Measurements from ENCODE around the gene EIF2B2. TPM values are rescaled to one million over a fixed set of nuclear protein-coding genes. Genes with fewer than 3 reads are reported as not detected.

The EIF2B2 gene
- 149 and 194 TPM in 2 replicates for total RNA-seq

GRCh38 chr14:75002392-75003249 lies at the start of gene EIF2B2:
TSS of gene EIF2B2 (plus strand) at chr14:75002921. CDS start at chr14:75002991, 70 bp downstream.

DNA sequence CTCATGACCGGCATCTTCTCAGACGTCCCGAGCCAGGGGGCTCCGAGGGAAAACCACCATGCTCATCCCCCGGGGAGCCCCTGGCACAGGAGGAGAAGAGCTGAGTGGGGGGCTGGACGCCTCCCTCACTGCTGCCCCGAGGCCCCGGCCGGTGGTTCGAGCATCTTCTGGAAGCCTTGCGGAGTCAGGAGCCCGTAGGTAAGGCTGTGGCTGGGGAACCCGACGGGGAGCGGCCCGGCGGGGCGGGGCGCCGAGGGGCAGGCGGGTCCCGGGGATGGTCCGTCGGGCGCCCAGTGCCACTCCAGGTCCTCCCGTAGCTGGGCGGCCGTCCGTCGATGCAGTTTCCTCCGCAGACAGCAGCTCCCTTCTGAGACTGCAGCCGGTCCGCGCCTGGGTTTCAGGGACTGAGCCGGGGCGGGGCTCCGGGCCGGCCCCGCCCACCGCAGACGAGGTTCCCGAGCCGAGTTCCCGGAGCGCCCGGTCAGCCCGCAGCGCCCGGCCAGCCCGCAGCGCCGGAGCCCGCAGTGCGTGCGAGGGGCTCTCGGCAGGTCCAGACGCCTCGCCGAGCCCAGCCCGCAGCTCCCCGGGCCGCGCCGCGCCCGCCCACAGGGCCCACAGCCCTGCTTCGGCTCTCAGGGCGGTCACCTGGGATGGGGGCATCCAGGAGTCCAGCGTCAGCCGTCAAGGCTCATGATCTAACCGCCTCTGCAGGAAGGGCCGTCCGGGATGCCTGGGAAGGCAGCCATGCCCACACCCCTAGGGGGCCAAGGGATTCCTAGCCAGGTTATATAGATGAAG lies 47.3 kb upstream of the EIF2B2 start, which contains the start of gene PGF:
Gene PGF, minus strand, starts transcription at position 369 of the 798 bp plus-strand sequence. Its CDS starts 355 bp downstream, at position 14.

GRCh38 chr14:75050852-75051555 lies 48.3 kb downstream of the EIF2B2 start, which contains the start of gene MLH3:
TSS of gene MLH3 (minus strand) at chr14:75051467. CDS start at chr14:75049655, 1,812 bp downstream.

Other genes with a start within 250 kb of the EIF2B2 start
- gene YLPM1, start 239.6 kb upstream of the EIF2B2 start, total RNA-seq, result 19.2 and 24.2 TPM in 2 replicates
- gene PROX2, start 126.8 kb upstream of the EIF2B2 start, total RNA-seq, result not detected in 2 replicates
- gene DLST, start 121.0 kb upstream of the EIF2B2 start, total RNA-seq, result 48.1 and 60.3 TPM in 2 replicates
- 5.2 and 15.0 TPM in 2 replicates for gene RPS6KL1, start 79.7 kb upstream of the EIF2B2 start, total RNA-seq
- 378 and 418 TPM in 2 replicates for gene PGF, start 47.3 kb upstream of the EIF2B2 start, total RNA-seq
- 14.1 and 14.3 TPM in 2 replicates for gene MLH3, start 48.5 kb downstream of the EIF2B2 start, total RNA-seq
- gene ACYP1, start 61.1 kb downstream of the EIF2B2 start, total RNA-seq, result 13.3 and 17.5 TPM in 2 replicates
- 1.3 and 3.6 TPM in 2 replicates for gene ZC2HC1C, start 66.7 kb downstream of the EIF2B2 start, total RNA-seq
- 24.0 and 56.4 TPM in 2 replicates for gene NEK9, start 124.1 kb downstream of the EIF2B2 start, total RNA-seq
- 243 and 257 TPM in 2 replicates for gene TMED10, start 173.7 kb downstream of the EIF2B2 start, total RNA-seq

Data from epithelial cell of umbilical artery (primary cell).